ENCODE results near the gene CDC42BPB.

GRCh38 chr14:102965971-102966655, 91.2 kb downstream of the CDC42BPB start:
- no peak for TF ChIP-seq POLR2A (IDR thresholded peaks at IDR 0.05)
- TF ChIP-seq, protein P1, sequence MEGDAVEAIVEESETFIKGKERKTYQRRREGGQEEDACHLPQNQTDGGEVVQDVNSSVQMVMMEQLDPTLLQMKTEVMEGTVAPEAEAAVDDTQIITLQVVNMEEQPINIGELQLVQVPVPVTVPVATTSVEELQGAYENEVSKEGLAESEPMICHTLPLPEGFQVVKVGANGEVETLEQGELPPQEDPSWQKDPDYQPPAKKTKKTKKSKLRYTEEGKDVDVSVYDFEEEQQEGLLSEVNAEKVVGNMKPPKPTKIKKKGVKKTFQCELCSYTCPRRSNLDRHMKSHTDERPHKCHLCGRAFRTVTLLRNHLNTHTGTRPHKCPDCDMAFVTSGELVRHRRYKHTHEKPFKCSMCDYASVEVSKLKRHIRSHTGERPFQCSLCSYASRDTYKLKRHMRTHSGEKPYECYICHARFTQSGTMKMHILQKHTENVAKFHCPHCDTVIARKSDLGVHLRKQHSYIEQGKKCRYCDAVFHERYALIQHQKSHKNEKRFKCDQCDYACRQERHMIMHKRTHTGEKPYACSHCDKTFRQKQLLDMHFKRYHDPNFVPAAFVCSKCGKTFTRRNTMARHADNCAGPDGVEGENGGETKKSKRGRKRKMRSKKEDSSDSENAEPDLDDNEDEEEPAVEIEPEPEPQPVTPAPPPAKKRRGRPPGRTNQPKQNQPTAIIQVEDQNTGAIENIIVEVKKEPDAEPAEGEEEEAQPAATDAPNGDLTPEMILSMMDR (IDR thresholded peaks at IDR 0.05): no peak

All from lower leg skin (tissue), 3 donors.